Stimulated activated CD4-positive, alpha-beta T cell treated with anti-CD3 and anti-CD28 coated beads, Interleukin-1b, Interleukin-23, amount 100 ng/mL, for 1 hour (primary cell): ENCODE measurements around the gene STAP1.

Source experiments
- DNase-seq, 2 donors: peaks; one replicate each; pipeline ENCODE4 v3.0.0-alpha.2; 2020; ENCODE audit warnings: low read depth in 2 of 2

The STAP1 gene

DNA sequence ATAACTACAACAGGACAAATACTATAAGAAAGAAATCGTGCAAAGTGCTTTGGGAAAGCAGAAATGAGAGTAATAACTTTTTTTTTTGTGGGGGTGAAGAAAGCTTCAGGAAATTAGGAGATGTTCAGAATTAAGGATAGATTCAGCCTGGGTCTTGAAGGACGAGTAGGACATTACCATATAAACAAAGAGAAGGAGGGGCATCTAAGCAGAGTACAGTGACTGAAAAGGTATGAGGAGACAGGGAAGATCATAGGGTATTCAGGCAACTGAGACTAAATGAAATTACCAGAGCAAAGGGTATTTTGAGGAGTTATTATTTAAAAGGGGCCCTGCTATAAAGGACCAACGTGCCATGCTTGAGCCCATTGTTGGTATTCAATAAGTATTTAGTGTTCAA, 3.1 kb upstream of the STAP1 start:
- DNase-seq, result no peak

DNA sequence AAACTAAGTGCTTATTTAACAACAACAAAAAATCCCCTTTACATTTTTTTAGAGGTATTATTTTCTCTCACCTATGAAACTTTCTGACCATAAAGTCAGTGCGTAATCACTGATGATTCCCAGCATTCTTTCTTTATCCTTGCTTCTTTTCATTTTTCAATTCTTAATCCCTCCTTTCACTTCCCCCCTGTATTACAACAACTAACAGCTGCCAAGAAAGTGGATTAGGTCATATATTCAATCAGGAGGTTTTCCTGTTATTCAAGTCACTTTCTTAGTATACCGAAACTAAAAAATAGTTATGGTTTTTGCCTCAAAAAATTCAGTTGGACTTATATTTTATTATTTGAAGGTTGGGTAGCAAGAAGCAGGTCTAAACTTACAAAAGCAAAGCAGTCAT, 2.1 kb upstream of the STAP1 start:
- no peak for DNase-seq

- DNase-seq, result no peak
Observed at GRCh38 chr4:67565284-67565683, 6.8 kb downstream of the STAP1 start.

DNA sequence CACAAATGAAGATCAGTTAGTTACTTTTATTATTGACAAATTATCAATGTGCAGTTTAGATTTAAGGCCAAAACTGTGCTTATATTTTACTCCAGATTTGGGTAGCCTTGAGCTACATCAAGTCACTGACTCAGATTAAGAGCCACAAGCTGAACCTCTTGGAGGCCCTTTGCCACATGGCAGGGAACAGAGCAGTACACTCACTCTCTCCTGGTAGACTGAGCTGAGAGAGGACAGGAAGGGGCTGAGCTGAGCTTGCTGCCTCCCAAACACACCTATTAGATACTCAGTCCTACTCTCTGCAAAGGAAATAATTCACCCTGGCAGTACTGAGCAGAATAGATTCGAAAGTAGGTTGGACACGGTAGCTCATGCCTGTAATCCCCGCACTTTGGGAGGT, 7.8 kb downstream of the STAP1 start:
- DNase-seq, result no peak

DNA sequence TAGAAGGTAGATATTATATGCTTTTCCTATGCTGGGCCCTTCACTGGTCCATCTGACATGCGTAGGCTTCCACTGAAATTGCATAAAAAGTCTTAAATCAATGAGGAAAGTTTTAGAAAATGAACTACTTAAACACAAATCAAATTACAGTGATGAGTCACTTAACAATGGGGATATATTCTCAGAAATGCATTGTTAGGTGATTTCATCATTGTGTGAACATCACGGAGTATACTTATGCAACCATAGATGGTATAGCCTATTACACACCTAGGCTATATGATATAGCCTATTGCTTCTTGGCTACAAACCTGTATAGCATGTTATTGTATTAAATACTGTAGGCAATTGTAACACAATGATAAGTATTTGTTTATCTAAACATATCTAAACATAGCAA, 10.3 kb downstream of the STAP1 start:
- no peak for DNase-seq

- DNase-seq, result no peak
Observed at GRCh38 chr4:67570537-67570936, 12.0 kb downstream of the STAP1 start.

- no peak for DNase-seq
Observed at GRCh38 chr4:67571975-67572374, 13.4 kb downstream of the STAP1 start.

GRCh38 chr4:67573193-67573592, 14.7 kb downstream of the STAP1 start:
- no peak for DNase-seq

GRCh38 chr4:67575232-67576058, 16.9 kb downstream of the STAP1 start:
- DNase-seq, result no peak

DNA sequence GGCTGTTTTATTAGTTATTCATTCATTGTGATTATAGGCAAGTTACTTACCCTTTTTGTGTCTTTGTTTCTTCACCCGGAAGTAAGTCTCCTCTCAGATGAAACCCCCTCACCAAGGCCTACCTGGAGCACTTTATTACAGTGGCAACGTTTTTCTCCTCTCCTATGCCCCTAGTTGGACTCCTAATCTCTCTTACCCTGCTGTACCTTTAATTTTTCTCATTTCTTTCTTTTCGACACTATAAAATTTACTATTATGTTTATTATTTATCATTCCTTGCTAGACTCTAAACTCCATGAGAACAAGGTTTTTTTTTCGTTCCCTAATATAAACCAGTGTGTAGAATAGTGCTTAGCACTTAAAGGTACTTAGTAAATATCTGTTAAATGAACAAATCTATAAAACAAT, 17.5 kb downstream of the STAP1 start:
- DNase-seq, result no peak

- no peak for DNase-seq
Observed at GRCh38 chr4:67576538-67576937, 18.0 kb downstream of the STAP1 start.

DNA sequence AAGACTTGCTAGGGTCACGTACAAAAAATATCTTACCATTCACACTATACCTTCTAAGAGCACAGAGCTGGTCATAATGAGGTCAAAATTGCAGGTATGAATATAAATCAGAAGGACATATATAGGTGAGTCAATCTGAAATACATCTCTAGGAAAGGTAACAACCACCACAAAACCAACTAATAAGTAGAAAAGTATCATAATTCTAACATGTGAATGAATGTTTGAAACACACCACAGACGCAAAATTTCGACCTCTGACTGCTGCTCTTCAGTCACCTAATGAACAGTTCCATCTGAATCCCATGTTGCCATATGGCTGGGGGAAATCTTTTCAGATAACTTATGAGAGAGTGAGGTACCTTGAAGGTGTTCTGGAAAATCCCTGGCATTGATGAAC, 22.1 kb downstream of the STAP1 start:
- no peak for DNase-seq

DNA sequence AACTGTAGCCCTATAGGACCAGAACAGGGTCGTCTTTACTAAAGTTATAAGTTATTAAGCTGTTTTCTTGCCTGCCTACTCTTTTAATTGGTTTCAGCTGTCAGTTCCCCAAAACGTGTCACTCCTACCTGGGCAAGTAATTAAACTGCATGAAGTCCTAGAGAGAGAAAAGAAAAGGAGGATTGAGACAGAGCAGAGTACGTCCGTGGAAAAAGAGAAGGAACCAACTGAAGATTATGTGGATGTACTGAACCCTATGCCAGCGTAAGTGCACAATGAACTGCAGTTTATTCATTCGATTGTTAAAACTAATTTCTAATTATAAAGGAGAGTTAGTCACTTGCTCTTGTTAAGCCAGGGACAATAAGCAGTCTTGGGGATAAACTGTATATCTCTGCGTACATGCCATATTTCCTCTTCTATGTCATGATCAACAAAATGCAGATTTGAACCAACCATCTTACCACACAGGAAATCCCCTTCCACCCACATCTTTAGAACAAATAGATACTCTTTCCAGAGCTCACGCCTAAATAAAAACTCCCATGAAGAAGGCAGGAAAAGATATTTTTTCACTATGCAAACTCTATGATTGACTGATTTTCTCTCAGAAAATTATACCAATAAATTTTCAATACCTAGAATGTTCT, 22.8 kb downstream of the STAP1 start:
- no peak for DNase-seq

- no peak for DNase-seq
Observed at GRCh38 chr4:67581913-67582312, 23.4 kb downstream of the STAP1 start.

GRCh38 chr4:67584496-67584895, 26.0 kb downstream of the STAP1 start:
- no peak for DNase-seq

DNA sequence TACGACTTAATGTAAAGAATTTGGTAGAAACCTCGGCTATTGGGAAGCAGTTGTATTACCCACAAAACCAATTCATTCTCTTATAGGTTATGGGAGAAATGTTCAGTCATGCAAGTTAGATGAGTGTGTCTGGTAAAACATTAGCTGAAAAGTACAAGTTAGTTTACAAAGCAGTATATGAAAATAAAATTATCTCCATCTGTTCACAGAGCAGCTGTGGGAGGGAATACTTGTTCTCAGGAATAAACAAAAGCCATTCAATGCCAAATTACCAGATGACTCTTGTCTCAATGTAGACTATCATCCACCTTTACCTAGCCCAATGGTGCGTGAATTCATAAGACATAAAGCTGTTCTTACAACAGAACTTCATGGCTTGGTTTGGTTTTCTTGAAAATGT, 28.6 kb downstream of the STAP1 start:
- no peak for DNase-seq

DNA sequence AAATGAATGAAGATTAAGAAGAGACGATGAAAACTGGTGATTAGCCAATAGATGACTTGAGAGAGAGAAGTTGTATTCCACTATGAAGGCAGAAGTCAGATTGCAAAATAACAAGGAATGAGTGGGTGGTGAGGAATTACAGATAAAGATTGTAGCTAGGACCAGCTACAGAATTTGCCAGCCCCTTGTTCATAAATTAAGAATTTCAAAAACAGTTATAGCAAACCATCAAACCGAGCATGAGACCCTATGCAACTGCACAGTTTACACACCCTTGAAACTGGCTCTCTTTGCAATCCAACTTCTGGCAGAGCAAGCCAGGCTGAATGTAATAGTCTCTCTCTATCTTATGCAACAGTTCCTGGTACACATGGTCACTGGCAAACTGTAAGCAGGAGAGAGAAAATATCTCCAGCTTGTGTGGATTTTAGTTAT, 35.2 kb downstream of the STAP1 start:
- no peak for DNase-seq

GRCh38 chr4:67603310-67604028, 44.9 kb downstream of the STAP1 start:
- no peak for DNase-seq

GRCh38 chr4:67604029-67604381, 45.5 kb downstream of the STAP1 start:
- no peak for DNase-seq

DNA sequence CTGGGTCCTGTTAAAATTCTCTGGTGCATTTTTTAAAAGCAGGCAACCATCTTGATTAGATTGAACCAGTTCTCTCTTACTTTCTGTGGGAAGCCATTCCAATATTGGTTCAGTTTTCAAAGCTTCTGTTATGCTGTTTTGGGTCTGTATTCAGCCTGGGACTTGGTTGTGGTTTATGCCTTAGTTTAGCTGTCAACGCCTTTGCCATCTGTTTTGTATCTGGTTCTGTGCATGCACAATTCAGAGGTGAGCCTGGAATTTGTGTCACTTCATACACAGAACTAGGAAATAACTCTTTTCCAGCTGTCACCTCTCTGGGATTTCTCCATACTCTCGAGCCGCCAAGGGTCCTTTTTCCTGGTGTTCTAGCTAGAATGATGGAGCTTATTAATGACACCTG, 46.2 kb downstream of the STAP1 start:
- DNase-seq, result no peak

- DNase-seq, result no peak
Observed at GRCh38 chr4:67608027-67608426, 49.5 kb downstream of the STAP1 start.

DNA sequence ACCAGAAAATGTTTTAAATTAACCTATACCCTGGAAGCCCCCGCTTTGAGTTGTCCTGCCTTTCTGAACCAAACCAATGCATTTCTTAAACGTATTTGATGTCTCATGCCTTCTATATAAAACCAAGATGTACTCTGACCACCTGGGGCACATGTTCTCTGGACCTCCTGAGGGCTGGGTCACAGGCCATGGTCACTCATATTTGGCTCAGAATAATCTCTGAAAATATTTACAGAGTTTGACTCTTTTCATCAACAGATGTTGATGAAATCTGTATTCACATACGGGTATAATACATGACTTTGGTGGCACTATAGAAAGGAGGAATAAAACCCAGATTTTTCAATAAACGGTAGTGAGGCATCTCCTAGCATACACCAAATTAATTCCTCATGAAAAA, 55.7 kb downstream of the STAP1 start:
- no peak for DNase-seq

DNA sequence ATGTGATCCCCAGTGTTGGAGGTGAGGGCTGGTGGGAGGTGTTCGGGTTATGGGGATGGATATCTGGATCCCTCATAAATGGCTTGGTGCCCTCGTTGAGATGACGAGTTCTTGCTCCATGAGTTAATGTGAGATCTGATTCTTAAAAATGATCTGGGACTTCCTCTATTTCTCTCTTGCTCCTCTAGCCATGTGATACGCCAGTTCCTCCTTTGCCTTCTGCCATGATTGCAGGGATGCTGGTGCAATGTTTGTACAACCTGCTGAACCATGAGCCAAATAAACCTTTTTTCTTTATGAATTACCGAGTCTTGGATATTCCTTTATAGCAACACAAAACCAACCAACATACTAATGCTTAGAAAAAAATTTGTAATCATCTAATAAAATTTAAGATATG, 56.6 kb downstream of the STAP1 start:
- no peak for DNase-seq
